ENCODE results near the gene PTPRN2.

The PTPRN2 gene

GRCh38 chr7:158013085-158013668 lies 574.4 kb downstream of the PTPRN2 start:
- DNase-seq (ENCODE audit: low spot score), result no peak

GRCh38 chr7:158011941-158012340 lies 575.7 kb downstream of the PTPRN2 start:
- no peak for DNase-seq (ENCODE audit: low spot score)

- no peak for DNase-seq (ENCODE audit: low spot score)
Observed at GRCh38 chr7:158010961-158011693, 576.5 kb downstream of the PTPRN2 start.

- DNase-seq (ENCODE audit: low spot score), result no peak
Observed at GRCh38 chr7:158009886-158010285, 577.7 kb downstream of the PTPRN2 start.

GRCh38 chr7:158008267-158008666 lies 579.4 kb downstream of the PTPRN2 start:
- DNase-seq (ENCODE audit: low spot score), result no peak

- no peak for DNase-seq (ENCODE audit: low spot score)
Observed at GRCh38 chr7:158007697-158008257, 579.8 kb downstream of the PTPRN2 start.

- DNase-seq (ENCODE audit: low spot score), result no peak
Observed at GRCh38 chr7:158006841-158007696, 580.6 kb downstream of the PTPRN2 start.

GRCh38 chr7:158005531-158005930 lies 582.1 kb downstream of the PTPRN2 start:
- DNase-seq (ENCODE audit: low spot score), result no peak

GRCh38 chr7:158004123-158004490 lies 583.5 kb downstream of the PTPRN2 start:
- DNase-seq (ENCODE audit: low spot score), result no peak

GRCh38 chr7:158003441-158004122 lies 584.0 kb downstream of the PTPRN2 start:
- DNase-seq (ENCODE audit: low spot score), result no peak

- no peak for DNase-seq (ENCODE audit: low spot score)
Observed at GRCh38 chr7:158002486-158003080, 585.0 kb downstream of the PTPRN2 start.

- DNase-seq (ENCODE audit: low spot score), result no peak
Observed at GRCh38 chr7:158001621-158002320, 585.9 kb downstream of the PTPRN2 start.

GRCh38 chr7:158001003-158001402 lies 586.6 kb downstream of the PTPRN2 start:
- no peak for DNase-seq (ENCODE audit: low spot score)

- DNase-seq (ENCODE audit: low spot score), result no peak
Observed at GRCh38 chr7:158000160-158000559, 587.5 kb downstream of the PTPRN2 start.

GRCh38 chr7:157998884-157999552 lies 588.6 kb downstream of the PTPRN2 start:
- no peak for DNase-seq (ENCODE audit: low spot score)

GRCh38 chr7:157997471-157997870 lies 590.2 kb downstream of the PTPRN2 start:
- no peak for DNase-seq (ENCODE audit: low spot score)

GRCh38 chr7:157997080-157997440 lies 590.6 kb downstream of the PTPRN2 start:
- DNase-seq (ENCODE audit: low spot score), result no peak

GRCh38 chr7:157996359-157997079 lies 591.1 kb downstream of the PTPRN2 start:
- DNase-seq (ENCODE audit: low spot score), result no peak

GRCh38 chr7:157995815-157996214 lies 591.8 kb downstream of the PTPRN2 start:
- DNase-seq (ENCODE audit: low spot score), result no peak

GRCh38 chr7:157994319-157994718 lies 593.3 kb downstream of the PTPRN2 start:
- no peak for DNase-seq (ENCODE audit: low spot score)
